K562 (cell line): Measurements from ENCODE around the gene ZNF215. TPM values are rescaled to one million over a fixed set of nuclear protein-coding genes. Genes with fewer than 3 reads are reported as not detected.

Experiments
- ATAC-seq: fragments of 200-7000 bp; cut with Tn5 transposase; 3 replicates; pipeline ENCODE4 v1.9.1; 2020; ENCODE audit warnings: moderate library complexity
- BruUV-seq: library from RNA; stranded (reverse); fragments of 400-500 nt; replicated peaks from 2 replicates; lab custom pipeline; 2021; lab: Mats Ljungman, UMichigan
- CTCF ChIA-PET: fragments of 300-600 bp; formaldehyde crosslinking; extraction: SDS; loops from one replicate; lab custom pipeline; 2021; ENCODE audit warnings: low intra/inter-chr PET ratio; lab: Yijun Ruan, JAX
- POLR2A ChIA-PET: fragments of 300-600, 350-650 bp; sonication (Branson Sonifier 250); formaldehyde crosslinking; extraction: SDS; loops from one replicate; lab custom pipeline; 2021; ENCODE audit warnings: antibody characterized with exemption, inconsistent platforms; lab: Yijun Ruan, JAX
- DNase-seq, 4 experiments: peaks; one replicate each; pipeline versions ENCODE4 v3.0.0 to v3.0.0-alpha.2; 2011 to 2018; ENCODE audit warnings: low spot score in 3 of 4, mixed read lengths in 3 of 4; ENCODE audit errors: extremely low read depth in 1 of 4
- FAIRE-seq: peaks from 2 replicates; lab custom pipeline; 2011; peaks lifted over from hg19 to GRCh38; lab: Jason Lieb, UNC
- H2AFZ ChIP-seq: 2 replicates; pipeline ENCODE4 v1.6.0; 2011; ENCODE audit warnings: low read depth, low read length, control low read depth, inconsistent platforms
- H3K27ac ChIP-seq: fragments of 200-600 bp; 3 replicates; pipeline ENCODE4 v1.8.0; 2011; ENCODE audit warnings: low read depth, mild to moderate bottlenecking, control low read depth, inconsistent platforms, low read length, moderate library complexity, mixed read lengths; ENCODE audit errors: extremely low read depth
- H3K27me3 ChIP-seq, 2 experiments: fragments of 300-600 bp in 1 of 2; 2 replicates in 1 of 2; 3 replicates in 1 of 2; pipeline versions ENCODE4 v1.6.0 to v1.8.0; 2011; ENCODE audit warnings: inconsistent platforms in 2 of 2, low read length in 2 of 2, mild to moderate bottlenecking in 1 of 2, mixed read lengths in 1 of 2, moderate library complexity in 1 of 2; ENCODE audit not compliant: control insufficient read depth in 2 of 2, insufficient read depth in 2 of 2
- H3K36me3 ChIP-seq: fragments of 300-600 bp; 3 replicates; pipeline ENCODE4 v1.8.0; 2011; ENCODE audit warnings: mild to moderate bottlenecking, low read length, inconsistent platforms; ENCODE audit not compliant: control insufficient read depth, insufficient read depth
- H3K4me1 ChIP-seq, 2 experiments: fragments of 200-600 bp in 1 of 2; replicated peaks in 1 of 2; 2 replicates in 1 of 2; 3 replicates in 1 of 2; pipeline versions ENCODE4 v1.5.1 to v1.8.0; 2011; ENCODE audit warnings: inconsistent platforms in 2 of 2, low read length in 2 of 2, mild to moderate bottlenecking in 1 of 2, mixed read lengths in 1 of 2, moderate library complexity in 1 of 2; ENCODE audit not compliant: control insufficient read depth in 2 of 2, insufficient read depth in 2 of 2
- H3K4me2 ChIP-seq: 2 replicates; pipeline ENCODE4 v1.6.1; 2011; ENCODE audit warnings: low read length, control low read depth, inconsistent platforms, mixed read lengths; ENCODE audit not compliant: insufficient read depth
- H3K4me3 ChIP-seq: fragments of 200-600 bp; sonication (generic), shearing (Covaris generic); 2 replicates; pipeline ENCODE4 v1.5.1; 2016; ENCODE audit warnings: control low read depth, inconsistent platforms
- H3K79me2 ChIP-seq: fragments of 200-600 bp; 3 replicates; pipeline ENCODE4 v1.8.0; 2011; ENCODE audit warnings: low read length, inconsistent platforms; ENCODE audit not compliant: control insufficient read depth, insufficient read depth
- H3K9ac ChIP-seq, 2 experiments: 2 replicates each; pipeline versions ENCODE4 v1.6.0 to v1.6.1; 2011; ENCODE audit warnings: low read depth in 2 of 2, low read length in 2 of 2, control low read depth in 1 of 2, inconsistent platforms in 1 of 2, mild to moderate bottlenecking in 1 of 2, mixed read lengths in 1 of 2; ENCODE audit not compliant: insufficient read depth in 1 of 2
- H3K9me1 ChIP-seq: one replicate; pipeline ENCODE4 v1.6.0; 2011; ENCODE audit warnings: inconsistent platforms, mild to moderate bottlenecking, low read length, moderate library complexity; ENCODE audit not compliant: control insufficient read depth, insufficient read depth
- H3K9me3 ChIP-seq: replicated peaks from 2 replicates; pipeline ENCODE4 v1.5.1; 2011; ENCODE audit warnings: low read depth, low read length, inconsistent platforms; ENCODE audit not compliant: control insufficient read depth, insufficient read depth
- H4K20me1 ChIP-seq: replicated peaks from 2 replicates; pipeline ENCODE4 v1.6.1; 2011; ENCODE audit warnings: low read length, inconsistent platforms, mixed read lengths; ENCODE audit not compliant: control insufficient read depth, insufficient read depth
- CC2D1A ChIP-seq: fragments of 450-650 bp; IDR thresholded peaks from 2 replicates; pipeline ENCODE4 v1.6.1; 2017; ENCODE audit warnings: mild to moderate bottlenecking
- JUNB ChIP-seq: fragments of 450-650 bp; formaldehyde crosslinking; conservative IDR thresholded peaks from 2 replicates; pipeline ENCODE4 v1.4.0; 2020; ENCODE audit warnings: mild to moderate bottlenecking
- MITF ChIP-seq: IDR thresholded peaks from 2 replicates; pipeline ENCODE4 v1.6.1; 2014; ENCODE audit warnings: antibody characterized with exemption
- SPI1 ChIP-seq: IDR thresholded peaks from 2 replicates; pipeline ENCODE4 v1.6.1; 2011; ENCODE audit warnings: low read depth, low read length, control low read depth, borderline replicate concordance
- TFE3 ChIP-seq: fragments of 450-650 bp; formaldehyde crosslinking; IDR thresholded peaks from 2 replicates; pipeline ENCODE4 v1.4.0; 2020; ENCODE audit warnings: mild to moderate bottlenecking, mixed read lengths
- WGBS: fragments of 100-300 bp; shearing (Covaris generic); methylation state at CpG from one replicate; pipeline ENCODE4 v1.1.6; 2016; ENCODE audit warnings: low coverage, mixed read lengths; ENCODE audit not compliant: insufficient coverage; ENCODE audit errors: missing lambda C conversion rate; 5-methylcytosine and 5-hydroxymethylcytosine counted together
- in situ Hi-C: fragments of 300-500 bp; cut with MboI; formaldehyde crosslinking; loops from 4 replicates; pipeline ENCODE4 v1.15.0; 2018; ENCODE audit warnings: inconsistent platforms, mixed read lengths
- intact Hi-C: fragments of 100-400 bp; cut with micrococcal nuclease; formaldehyde crosslinking; loops from 2 replicates; pipeline ENCODE4 v1.14.2; 2022
- polyA plus RNA-seq, 8 experiments: library from polyadenylated mRNA; depleted of rRNA in 4 of 8; stranded (reverse) in 5 of 8; unstranded in 3 of 8; fragments of >200 nt; fragmentation: Nextera tagmentation in 2 of 8; fragmentation: Illumina TruSeq in 1 of 8; extraction: Ambion mirVana in 2 of 8; extraction: Trizol in 1 of 8; gene quantifications; 2 replicates each; pipeline versions ENCODE4 v1.2.1 to v1.2.3, GENCODE V29; 2011 to 2014; ENCODE audit warnings: inconsistent platforms in 1 of 8, missing spikeins in 1 of 8
- total RNA-seq, 7 experiments: library from RNA; depleted of rRNA in 6 of 7; stranded (reverse); fragments of >200 nt in 6 of 7; fragmentation: Illumina TruSeq in 2 of 7; extraction: Trizol in 2 of 7; gene quantifications; 2 replicates each; pipeline versions ENCODE4 v1.2.1 to v1.2.3, GENCODE V29; 2011 to 2021; ENCODE audit warnings: low replicate concordance in 1 of 7
- TF ChIP-seq, protein P1 (sequence below): sonication (generic); formaldehyde crosslinking; IDR thresholded peaks from 2 replicates; pipeline ENCODE4 v1.8.1; 2023; ENCODE audit warnings: mild to moderate bottlenecking, missing genetic modification reagents

The ZNF215 gene
- total and polyA plus RNA-seq, 9 of the 15 experiments (the other 6 are each of a cell fraction or from before 2014, with no cell fraction given): 11.2 to 19.1 (median 14.2) TPM

DNA sequence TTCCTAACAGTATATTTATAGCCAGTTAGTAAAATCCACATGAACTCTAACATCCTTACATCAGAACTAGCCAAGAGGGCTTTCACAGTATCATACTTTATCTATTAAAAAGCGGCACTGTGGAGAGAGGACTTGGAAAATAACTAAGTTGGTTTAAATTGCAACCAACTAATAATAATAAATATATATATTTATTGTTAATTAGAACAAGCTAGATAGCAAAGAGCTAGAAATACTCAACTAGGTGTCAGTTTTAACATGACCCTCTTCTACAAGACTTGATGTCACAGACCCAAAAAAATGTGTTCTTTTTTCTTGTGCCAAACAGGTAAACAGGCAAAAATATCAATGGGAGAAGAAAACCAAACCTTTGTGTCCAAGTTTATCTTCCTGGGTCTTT is 5.5 kb upstream of the ZNF215 start, which contains the start of gene OR2D3:
OR2D3 (plus strand) TSS at position 301 of the 400 bp plus-strand sequence; CDS start at position 301, 0 bp downstream.
- intact Hi-C loops: no loop called here
- WGBS: 78% methylated on average over 1 of the region's 1 CpG
- H3K4me3 ChIP-seq: no peak within 1 kb of the TSS

More for the DNA sequence above, 5.5 kb upstream of the ZNF215 start, which contains the start of gene OR2D3:
- TF ChIP-seq TFE3 (no peak), JUNB (CRISPR knock-in tag) (no peak), SPI1 (no peak), MITF (no peak), CC2D1A (no peak)
- TF ChIP-seq, protein P1, sequence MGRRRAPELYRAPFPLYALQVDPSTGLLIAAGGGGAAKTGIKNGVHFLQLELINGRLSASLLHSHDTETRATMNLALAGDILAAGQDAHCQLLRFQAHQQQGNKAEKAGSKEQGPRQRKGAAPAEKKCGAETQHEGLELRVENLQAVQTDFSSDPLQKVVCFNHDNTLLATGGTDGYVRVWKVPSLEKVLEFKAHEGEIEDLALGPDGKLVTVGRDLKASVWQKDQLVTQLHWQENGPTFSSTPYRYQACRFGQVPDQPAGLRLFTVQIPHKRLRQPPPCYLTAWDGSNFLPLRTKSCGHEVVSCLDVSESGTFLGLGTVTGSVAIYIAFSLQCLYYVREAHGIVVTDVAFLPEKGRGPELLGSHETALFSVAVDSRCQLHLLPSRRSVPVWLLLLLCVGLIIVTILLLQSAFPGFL: no peak
- Histone ChIP-seq H3K27ac (no peak within 1 kb of the TSS), H3K79me2 (no peaks in the 10 kb centered on the region), H3K9me3 (no peaks in the 10 kb centered on the region), H3K4me2 (no peak within 1 kb of the TSS), H4K20me1 (no peaks in the 10 kb centered on the region), H2AFZ (no peak within 1 kb of the TSS), H3K9ac (no peak within 1 kb of the TSS), H3K27me3 (no peaks in the 10 kb centered on the region), H3K36me3 (no peaks in the 10 kb centered on the region), H3K4me1 (peaks cover 0 to 2% of the 10 kb centered on the region in 2 experiments; a peak in 2 of 5 replicates), H3K9me1 (no peaks in the 10 kb centered on the region)
- ATAC-seq (no peak), FAIRE-seq (no peak), DNase-seq (no peak)
- in situ Hi-C loops: no loop called here
- BruUV-seq: no TSS peak
- POLR2A ChIA-PET: no interaction called here
- CTCF ChIA-PET: no interaction called here
